HG03139 (cell line): ENCODE measurements around the gene GLT1D1.

Experiments
- ATAC-seq: cut with Tn5 transposase; IDR thresholded peaks from one replicate; pipeline ENCODE4 v1.9.1; 2021; ENCODE audit not compliant: unreplicated experiment

GLT1D1 gene

GRCh38 chr12:128909653-128910052 is 56.4 kb downstream of the GLT1D1 start:
- no peak for ATAC-seq

DNA sequence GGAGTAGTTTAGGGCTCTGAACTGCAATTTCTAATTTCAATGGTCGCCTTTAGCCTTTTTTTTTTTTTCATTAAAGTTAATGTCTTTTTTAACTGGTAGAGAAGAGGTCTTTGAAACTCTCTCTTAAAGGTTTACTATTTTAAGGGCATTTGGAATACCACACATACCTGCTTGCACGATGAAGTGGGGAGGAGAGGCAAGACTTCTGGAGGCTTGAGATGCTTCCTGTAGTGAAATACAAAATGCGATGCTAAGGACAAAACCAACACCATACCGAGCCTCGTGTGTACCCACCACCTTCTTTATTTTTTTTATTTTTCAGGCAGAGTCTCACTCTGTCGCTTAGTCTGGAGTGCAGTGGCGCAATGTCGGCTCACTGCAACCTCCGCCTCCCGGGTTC is 57.4 kb downstream of the GLT1D1 start:
- no peak for ATAC-seq

- no peak for ATAC-seq
Measured at GRCh38 chr12:128911861-128912260, 58.6 kb downstream of the GLT1D1 start.

DNA sequence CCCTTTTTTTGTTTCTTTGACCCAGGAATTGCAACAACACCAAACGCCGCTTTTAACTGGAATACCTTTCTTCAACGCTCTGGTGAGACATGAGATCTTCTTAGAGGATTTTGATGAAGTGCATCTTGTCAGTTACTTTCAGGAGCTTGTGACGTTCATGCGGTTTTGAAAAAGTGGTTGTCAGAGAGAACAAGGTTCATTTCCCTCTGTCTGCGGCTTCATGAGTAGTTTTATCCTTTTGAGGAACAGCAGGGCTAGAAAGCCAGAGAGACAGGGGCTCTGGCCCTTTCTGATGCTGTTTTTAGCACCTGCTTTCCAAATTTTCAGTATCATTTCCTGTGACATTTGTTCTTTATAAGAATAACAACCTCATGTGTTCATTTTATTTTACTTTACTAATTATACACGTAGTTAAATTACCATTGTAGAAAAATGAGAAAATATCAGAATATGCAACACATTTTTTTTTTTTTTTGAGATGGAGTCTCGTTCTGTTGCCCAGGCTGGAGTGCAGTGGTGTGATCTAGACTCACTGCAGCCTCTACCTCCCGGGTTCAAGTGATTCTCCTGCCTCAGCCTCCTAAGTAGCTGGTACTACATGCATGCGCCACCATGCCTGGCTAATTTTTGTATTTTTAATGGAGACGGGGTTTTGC is 61.8 kb downstream of the GLT1D1 start:
- peak; percentile 93 for ATAC-seq

- no peak for ATAC-seq
Measured at GRCh38 chr12:128916425-128916824, 63.1 kb downstream of the GLT1D1 start.

DNA sequence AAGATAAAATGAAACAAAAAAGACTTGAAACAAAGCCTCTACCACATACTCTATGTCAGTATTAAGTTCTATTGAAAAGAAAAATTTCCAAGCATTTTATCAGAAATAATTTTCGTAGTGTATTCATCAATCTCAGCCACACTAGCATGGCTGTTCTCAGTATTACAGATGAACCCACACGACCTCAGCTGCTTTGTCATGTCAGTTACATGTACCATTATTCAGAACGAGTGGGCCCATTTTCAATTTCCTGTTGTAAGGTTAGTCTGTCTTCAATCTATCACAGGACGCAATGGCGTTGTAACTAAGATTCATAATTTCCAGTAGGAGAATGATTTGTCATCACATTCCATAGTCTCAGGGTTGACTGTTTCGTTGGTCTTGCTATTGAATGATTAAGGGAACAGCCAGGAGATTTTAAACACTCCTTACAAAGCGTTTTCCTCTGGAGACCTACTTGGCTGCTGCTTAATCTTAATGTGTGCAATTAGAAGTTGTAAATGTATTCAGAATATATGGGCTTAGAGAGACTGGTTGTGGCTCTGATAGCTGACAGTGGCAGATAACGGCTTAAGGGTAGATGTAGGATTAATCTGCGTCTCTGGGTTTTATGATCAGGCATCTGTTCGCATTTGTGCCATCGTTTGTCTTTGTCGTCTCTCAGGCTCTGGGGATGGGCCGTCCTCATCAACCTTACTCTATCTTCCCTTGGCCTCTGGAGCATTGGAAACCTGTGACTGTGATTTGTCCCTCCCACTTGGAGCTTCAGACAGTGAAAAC is 65.4 kb downstream of the GLT1D1 start:
- ATAC-seq: no peak

DNA sequence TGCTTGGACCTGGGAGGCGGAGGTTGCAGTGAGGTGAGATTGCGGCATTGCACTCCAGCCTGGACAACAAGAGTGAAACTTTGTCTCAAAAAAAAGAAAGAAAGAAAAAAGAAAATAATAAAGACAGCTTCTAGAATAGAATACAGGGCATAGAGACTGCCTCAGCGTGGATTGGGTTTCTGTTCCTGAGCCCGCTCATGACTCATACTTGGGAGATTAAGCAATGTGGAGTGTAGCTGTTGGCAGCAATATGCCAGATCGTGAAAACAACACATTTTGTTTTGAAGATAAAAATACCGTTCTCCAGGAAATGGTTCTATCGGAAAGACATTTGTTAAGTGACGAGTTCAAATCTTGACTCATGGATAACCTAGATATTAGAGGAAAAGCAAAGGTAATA is 67.2 kb downstream of the GLT1D1 start:
- no peak for ATAC-seq

GRCh38 chr12:128928361-128928760 is 75.1 kb downstream of the GLT1D1 start:
- no peak for ATAC-seq

- no peak for ATAC-seq
Measured at GRCh38 chr12:128929057-128929456, 75.8 kb downstream of the GLT1D1 start.

DNA sequence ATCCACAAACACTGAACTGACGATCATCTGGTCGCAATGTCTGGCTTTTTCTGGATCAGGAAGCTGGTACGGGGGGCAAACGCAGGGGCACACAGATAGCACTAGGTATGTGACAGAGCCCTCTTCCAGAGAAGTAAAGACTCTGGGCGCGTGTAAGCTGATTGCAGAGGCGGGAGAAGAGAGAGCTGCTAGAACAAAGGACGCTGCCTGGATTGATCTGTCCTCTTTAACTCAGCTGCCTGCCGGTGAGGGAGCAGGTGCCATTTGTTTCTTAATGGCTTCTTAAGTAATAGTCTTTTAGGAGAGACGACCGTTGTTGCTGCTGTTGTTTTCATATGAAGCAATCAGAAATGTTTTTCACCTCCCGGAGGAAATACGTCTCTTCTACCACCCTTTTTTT is 77.3 kb downstream of the GLT1D1 start:
- ATAC-seq: no peak

DNA sequence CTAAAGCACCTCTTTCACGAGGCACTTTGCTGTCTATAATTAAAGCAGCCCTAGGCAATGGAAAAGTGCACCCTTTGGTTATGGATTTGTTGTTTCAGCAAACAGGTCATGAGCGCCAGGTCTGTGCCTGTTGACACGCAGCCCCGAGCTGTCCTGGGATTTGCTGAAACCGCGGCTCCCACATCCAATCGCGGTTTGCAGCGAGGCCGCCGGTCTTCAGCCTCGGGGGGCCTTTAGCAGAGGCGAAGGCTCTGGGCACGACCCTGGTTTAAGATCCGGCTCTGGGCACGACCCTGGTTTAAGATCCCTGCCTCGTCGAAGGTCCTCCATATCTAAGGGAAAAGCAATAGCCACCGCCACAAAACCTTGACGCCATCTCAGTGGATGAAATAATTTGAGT is 79.2 kb downstream of the GLT1D1 start:
- no peak for ATAC-seq

DNA sequence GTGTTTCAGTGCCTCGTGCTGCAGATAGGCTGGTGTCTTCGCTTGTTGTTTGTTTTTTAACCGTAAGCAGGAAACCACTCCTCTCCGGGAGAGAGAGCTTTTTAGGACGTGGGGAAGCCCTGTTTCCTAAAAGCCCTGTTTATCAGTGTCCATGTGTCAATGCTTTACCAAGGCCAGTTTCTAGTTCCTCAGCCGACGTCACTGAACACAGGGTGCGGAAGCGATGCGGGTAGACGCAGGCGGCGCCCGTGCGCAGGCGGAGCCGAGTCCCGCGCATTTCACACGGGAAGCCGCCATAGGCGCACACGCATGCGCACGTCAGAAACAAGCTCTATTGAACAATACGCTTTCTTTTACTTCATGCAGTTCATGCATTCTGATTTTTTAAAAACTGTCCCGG is 79.8 kb downstream of the GLT1D1 start:
- no peak for ATAC-seq

DNA sequence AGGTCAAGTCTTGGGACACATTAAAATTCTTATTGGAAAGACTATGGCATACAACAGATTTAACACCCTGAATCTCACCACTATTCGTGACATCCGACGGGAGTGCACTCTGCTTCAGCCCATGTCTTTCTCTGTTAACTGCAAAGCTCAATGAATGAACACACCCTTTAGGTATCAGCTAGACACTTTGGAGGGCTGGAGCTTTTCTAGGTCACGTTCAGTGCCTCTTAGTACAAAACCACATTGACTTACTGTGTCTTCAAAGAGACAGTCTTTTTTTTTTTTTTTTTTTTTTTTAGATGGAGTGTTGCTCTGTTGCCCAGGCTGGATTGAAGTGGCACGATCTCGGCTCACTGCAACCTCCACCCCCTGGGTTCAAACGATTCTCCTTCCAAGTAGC is 80.6 kb downstream of the GLT1D1 start:
- ATAC-seq: no peak

DNA sequence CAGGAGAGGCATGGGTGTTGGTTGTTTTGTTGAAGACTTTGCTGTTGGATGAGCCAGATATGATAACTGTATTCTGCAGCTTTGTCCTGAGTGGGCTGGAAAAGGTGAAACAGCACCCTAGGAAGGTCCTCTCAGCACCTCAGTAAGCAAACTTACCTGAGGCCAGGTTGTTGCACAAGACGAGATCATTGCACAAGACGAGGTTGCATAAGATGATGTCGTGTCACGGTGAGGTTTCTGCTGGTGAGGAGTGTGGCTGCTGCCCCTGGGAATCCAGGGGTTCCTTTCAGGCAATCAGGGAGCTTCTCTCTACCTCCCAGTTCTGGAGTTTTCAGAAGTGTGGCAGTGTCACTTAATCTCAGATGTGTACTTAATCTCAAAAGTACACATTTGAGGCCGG is 85.6 kb downstream of the GLT1D1 start:
- ATAC-seq: no peak

DNA sequence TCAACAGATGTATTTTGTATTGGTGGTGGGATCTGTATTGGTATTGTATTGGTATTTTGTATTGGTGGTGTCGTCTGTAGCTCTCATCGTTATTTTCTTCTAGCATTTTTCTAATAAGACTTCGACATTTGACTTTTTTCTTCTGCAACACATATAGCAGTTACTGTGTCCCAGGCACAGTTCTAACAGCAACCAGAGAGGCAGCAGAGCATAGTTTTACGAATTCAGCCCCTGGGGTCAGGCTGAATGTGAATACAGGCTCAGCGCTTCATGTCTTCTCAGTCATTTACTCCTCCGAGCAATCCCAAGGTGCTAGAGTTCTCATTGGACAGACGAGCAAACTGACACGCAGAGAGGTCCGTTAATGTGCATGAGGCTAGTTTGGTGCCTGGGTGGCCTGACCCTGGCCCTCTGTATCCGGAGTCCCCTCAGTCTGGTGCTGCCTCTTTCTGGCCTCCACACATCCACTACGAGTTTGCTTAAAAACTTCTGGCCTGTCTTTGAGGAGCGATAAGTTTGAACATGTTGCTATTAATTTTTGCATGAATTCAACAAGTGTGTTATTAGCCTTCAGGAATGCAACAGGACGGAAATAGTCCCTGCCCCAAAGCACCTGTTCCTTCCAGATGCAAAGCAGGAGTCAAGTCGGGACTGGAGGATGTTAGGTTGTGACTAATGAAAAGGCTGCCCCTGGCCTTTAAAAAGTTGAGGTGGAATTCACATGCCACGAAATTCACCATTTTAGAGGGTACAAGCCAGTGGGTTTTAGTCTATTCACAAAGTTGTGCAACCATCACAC is 87.0 kb downstream of the GLT1D1 start:
- no peak for ATAC-seq

- ATAC-seq: no peak
Measured at GRCh38 chr12:128940974-128941373, 87.7 kb downstream of the GLT1D1 start.

GRCh38 chr12:128942960-128943477 is 89.7 kb downstream of the GLT1D1 start:
- ATAC-seq: no peak

- no peak for ATAC-seq
Measured at GRCh38 chr12:128944956-128945355, 91.7 kb downstream of the GLT1D1 start.

- no peak for ATAC-seq
Measured at GRCh38 chr12:128947209-128947608, 93.9 kb downstream of the GLT1D1 start.

DNA sequence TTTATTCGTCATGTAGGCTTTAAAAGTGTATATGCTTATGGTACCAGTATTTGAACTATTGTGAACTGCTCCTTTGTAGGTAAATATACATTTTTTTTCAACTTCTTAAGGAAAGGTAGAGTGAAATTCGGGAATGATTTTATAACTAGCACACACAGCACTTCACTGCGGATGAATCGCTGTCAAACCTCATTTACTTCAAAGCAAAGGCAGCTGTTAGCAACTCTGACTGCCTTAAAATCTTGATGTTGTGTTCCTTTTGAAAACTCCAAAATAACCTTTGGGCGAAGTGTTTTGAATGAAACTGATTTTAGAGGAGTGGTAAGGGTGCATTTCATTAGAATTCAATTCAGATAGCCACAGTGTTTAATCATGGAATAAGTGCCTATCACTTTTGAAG is 95.8 kb downstream of the GLT1D1 start:
- ATAC-seq: no peak

- no peak for ATAC-seq
Measured at GRCh38 chr12:128951448-128951847, 98.2 kb downstream of the GLT1D1 start.

GRCh38 chr12:128956755-128957154 is 103.5 kb downstream of the GLT1D1 start:
- no peak for ATAC-seq
